GM21717 (cell line): ENCODE results near the gene SRSF7.
"Not testable (repeated sequence)": the region's sequence is repeated elsewhere in the genome, so short reads cannot be mapped to it uniquely, and the experiment has no call there.

Source experiments
- ATAC-seq: cut with Tn5 transposase; IDR thresholded peaks from one replicate; pipeline ENCODE4 v1.9.1; 2021; ENCODE audit warnings: mild to moderate bottlenecking, moderate library complexity; ENCODE audit not compliant: unreplicated experiment

Gene SRSF7

GRCh38 chr2:38704664-38705063 lies 46.5 kb downstream of the SRSF7 start:
- no peak for ATAC-seq

GRCh38 chr2:38703336-38703735 lies 47.8 kb downstream of the SRSF7 start:
- ATAC-seq: not testable (repeated sequence)

GRCh38 chr2:38702413-38702812 lies 48.7 kb downstream of the SRSF7 start:
- ATAC-seq: no peak

GRCh38 chr2:38701542-38701941 lies 49.6 kb downstream of the SRSF7 start:
- ATAC-seq: no peak

GRCh38 chr2:38700881-38701458 lies 50.2 kb downstream of the SRSF7 start:
- ATAC-seq: no peak

- ATAC-seq: no peak
Observed at GRCh38 chr2:38700113-38700785, 50.9 kb downstream of the SRSF7 start.

- no peak for ATAC-seq
Observed at GRCh38 chr2:38698467-38699003, 52.6 kb downstream of the SRSF7 start.

- ATAC-seq: no peak
Observed at GRCh38 chr2:38697116-38697840, 53.9 kb downstream of the SRSF7 start.
